HG03354 (cell line): Measurements from ENCODE around the gene ZMYND11.
A peak's percentile ranks its signal among the peaks of the same experiment; 100 is the strongest.

Source experiments
- ATAC-seq: cut with Tn5 transposase; IDR thresholded peaks from one replicate; pipeline ENCODE4 v1.9.1; 2021; ENCODE audit warnings: mild to moderate bottlenecking; ENCODE audit not compliant: unreplicated experiment, poor library complexity, severe bottlenecking

Gene ZMYND11

GRCh38 chr10:274866-275265, 139.6 kb downstream of the ZMYND11 start:
- ATAC-seq: no peak

GRCh38 chr10:275680-276079, 140.4 kb downstream of the ZMYND11 start:
- no peak for ATAC-seq

- no peak for ATAC-seq
Observed at GRCh38 chr10:277963-278362, 142.7 kb downstream of the ZMYND11 start.

- ATAC-seq: no peak
Observed at GRCh38 chr10:278707-279106, 143.5 kb downstream of the ZMYND11 start.

- ATAC-seq: no peak
Observed at GRCh38 chr10:279232-279631, 144.0 kb downstream of the ZMYND11 start.

GRCh38 chr10:279655-280054, 144.4 kb downstream of the ZMYND11 start:
- no peak for ATAC-seq

GRCh38 chr10:282294-283139, 147.3 kb downstream of the ZMYND11 start:
- ATAC-seq: no peak

GRCh38 chr10:283140-283479, 147.9 kb downstream of the ZMYND11 start:
- no peak for ATAC-seq

GRCh38 chr10:283916-284356, 148.7 kb downstream of the ZMYND11 start:
- peak; percentile 95 for ATAC-seq

GRCh38 chr10:285216-285615, 150.0 kb downstream of the ZMYND11 start:
- no peak for ATAC-seq

- ATAC-seq: no peak
Observed at GRCh38 chr10:287026-287709, 151.9 kb downstream of the ZMYND11 start.

- ATAC-seq: no peak
Observed at GRCh38 chr10:287814-288213, 152.6 kb downstream of the ZMYND11 start.

GRCh38 chr10:288316-289200, 153.3 kb downstream of the ZMYND11 start:
- no peak for ATAC-seq

GRCh38 chr10:289581-289980, 154.3 kb downstream of the ZMYND11 start:
- no peak for ATAC-seq

- no peak for ATAC-seq
Observed at GRCh38 chr10:290026-290725, 154.9 kb downstream of the ZMYND11 start.

- ATAC-seq: no peak
Observed at GRCh38 chr10:293636-294035, 158.4 kb downstream of the ZMYND11 start.

GRCh38 chr10:297567-297966, 162.3 kb downstream of the ZMYND11 start:
- no peak for ATAC-seq

GRCh38 chr10:298033-298432, 162.8 kb downstream of the ZMYND11 start:
- no peak for ATAC-seq

GRCh38 chr10:299512-299911, 164.3 kb downstream of the ZMYND11 start:
- peak; percentile 41 for ATAC-seq

GRCh38 chr10:299969-300368, 164.7 kb downstream of the ZMYND11 start:
- ATAC-seq: peak; percentile 76
